Effector memory CD4-positive, alpha-beta T cell (primary cell): Measurements from ENCODE around the gene NFATC2.
A peak's percentile ranks its signal among the peaks of the same experiment; 100 is the strongest.
"Not testable (repeated sequence)": the region's sequence is repeated elsewhere in the genome, so short reads cannot be mapped to it uniquely, and the experiment has no call there.

Source experiments
- DNase-seq, 3 donors: peaks; one replicate each; pipeline ENCODE4 v3.0.0-alpha.2; 2020
- H3K27ac ChIP-seq: 2 replicates; pipeline ENCODE4 v1.7.0; 2013; ENCODE audit warnings: mild to moderate bottlenecking, low read length, moderate library complexity; ENCODE audit not compliant: insufficient read depth, poor library complexity, severe bottlenecking
- H3K27me3 ChIP-seq: replicated peaks from 2 replicates; pipeline ENCODE4 v1.7.0; 2013; ENCODE audit warnings: mild to moderate bottlenecking, low read length; ENCODE audit not compliant: insufficient read depth, control insufficient read depth, poor library complexity, severe bottlenecking
- H3K36me3 ChIP-seq: 2 replicates; pipeline ENCODE4 v1.7.0; 2013; ENCODE audit warnings: mild to moderate bottlenecking, low read length, moderate library complexity; ENCODE audit not compliant: control insufficient read depth, insufficient read depth
- H3K4me1 ChIP-seq: 2 replicates; pipeline ENCODE4 v1.7.0; 2013; ENCODE audit warnings: low read length, mild to moderate bottlenecking; ENCODE audit not compliant: control insufficient read depth, insufficient read depth, poor library complexity, severe bottlenecking
- H3K4me3 ChIP-seq: 2 replicates; pipeline ENCODE4 v1.7.0; 2013; ENCODE audit warnings: low read length, low read depth, mild to moderate bottlenecking; ENCODE audit not compliant: insufficient read depth, poor library complexity, severe bottlenecking
- H3K9me3 ChIP-seq: 2 replicates; pipeline ENCODE4 v1.7.0; 2013; ENCODE audit warnings: mild to moderate bottlenecking, low read length, moderate library complexity; ENCODE audit not compliant: control insufficient read depth

The NFATC2 gene

DNA sequence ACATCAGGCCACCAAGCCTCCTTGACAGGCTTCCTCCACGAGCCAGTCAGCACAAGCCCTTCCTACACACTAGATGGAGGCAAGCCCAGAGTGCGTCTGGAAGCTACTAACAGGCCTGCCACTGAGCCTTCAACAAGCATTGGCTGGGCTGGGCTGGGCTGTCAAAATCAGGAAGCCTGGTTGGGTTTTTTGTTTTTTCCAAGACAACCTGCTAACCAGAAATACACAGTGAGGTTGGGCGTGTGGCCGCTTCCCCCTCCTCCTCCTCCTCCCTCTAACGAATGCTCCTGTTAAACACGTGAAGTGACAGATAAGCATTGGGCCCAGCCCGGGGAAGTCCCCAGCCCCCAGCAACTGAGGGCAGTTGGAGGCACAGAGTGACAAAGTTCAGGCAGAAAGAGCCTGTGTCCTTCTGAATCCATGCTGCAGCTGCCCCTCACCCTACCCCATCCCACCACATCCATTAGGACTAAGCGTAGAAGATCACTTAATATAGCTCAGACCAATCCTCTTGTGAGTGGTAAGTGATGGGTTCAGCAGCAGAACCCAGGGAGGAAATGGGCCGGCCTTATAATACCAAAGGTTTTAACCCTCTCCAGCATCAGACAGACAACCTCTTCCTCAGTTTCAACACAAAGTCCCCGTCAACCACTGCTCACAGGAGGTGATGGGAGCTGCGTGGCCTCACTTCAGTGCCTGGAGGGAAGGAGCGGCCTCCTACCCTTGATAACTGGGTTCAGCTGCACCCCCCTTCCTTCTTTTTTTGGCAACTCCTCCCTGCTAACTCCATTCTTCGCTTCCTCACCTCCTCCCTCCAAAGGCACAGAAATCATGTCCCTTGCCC is 1.1 kb downstream of the NFATC2 start:
- Histone ChIP-seq H3K9me3 (no peaks in the 10 kb centered on the region), H3K4me1 (peaks cover 41% of the 10 kb centered on the region), H3K27ac (peak overlapping the region; percentile 99), H3K27me3 (no peaks in the 10 kb centered on the region), H3K36me3 (no peaks in the 10 kb centered on the region), H3K4me3 (peak overlapping the region; percentile 71)
- peak; percentile 81 to 90 (median 83) for DNase-seq

GRCh38 chr20:51540580-51540979 is 1.9 kb downstream of the NFATC2 start:
- peak overlapping the region; percentile 99 for H3K27ac ChIP-seq
- no peak for DNase-seq
- H3K36me3 ChIP-seq: no peaks in the 10 kb centered on the region
- no peaks in the 10 kb centered on the region for H3K9me3 ChIP-seq
- H3K4me3 ChIP-seq: peak overlapping the region; percentile 71
- H3K27me3 ChIP-seq: no peaks in the 10 kb centered on the region
- H3K4me1 ChIP-seq: peaks cover 44% of the 10 kb centered on the region

DNA sequence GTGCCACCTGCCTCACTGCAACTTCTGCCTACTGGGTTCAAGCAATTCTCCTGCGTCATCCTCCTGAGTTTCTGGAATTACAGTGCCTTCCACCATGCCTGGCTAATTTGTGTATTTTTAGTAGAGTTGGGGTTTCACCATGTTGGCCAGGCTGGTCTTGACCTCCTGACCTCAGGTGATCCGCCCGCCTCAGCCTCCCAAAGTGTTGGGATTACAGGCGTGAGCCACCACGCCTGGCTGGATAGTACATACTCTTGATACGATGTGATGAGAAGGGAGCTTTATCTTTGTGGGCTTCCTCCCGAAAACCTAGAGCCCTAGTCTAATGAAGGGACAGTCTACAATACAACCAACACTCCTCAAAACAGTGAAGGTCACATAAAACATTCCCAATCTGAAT is 2.4 kb downstream of the NFATC2 start:
- not testable (repeated sequence) for H3K27me3 ChIP-seq, DNase-seq, H3K36me3 ChIP-seq, H3K9me3 ChIP-seq
- Histone ChIP-seq H3K27ac (peak overlapping the region; percentile 99), H3K4me3 (peak overlapping the region; percentile 71), H3K4me1 (peaks cover 47% of the 10 kb centered on the region)

- Histone ChIP-seq H3K9me3 (no peaks in the 10 kb centered on the region), H3K4me1 (peaks cover 66% of the 10 kb centered on the region), H3K4me3 (peak overlapping the region; percentile 6), H3K27ac (peak overlapping the region; percentile 6), H3K27me3 (no peaks in the 10 kb centered on the region), H3K36me3 (peaks cover 4% of the 10 kb centered on the region)
- DNase-seq: no peak
Measured at GRCh38 chr20:51536116-51537069, 6.1 kb downstream of the NFATC2 start.

DNA sequence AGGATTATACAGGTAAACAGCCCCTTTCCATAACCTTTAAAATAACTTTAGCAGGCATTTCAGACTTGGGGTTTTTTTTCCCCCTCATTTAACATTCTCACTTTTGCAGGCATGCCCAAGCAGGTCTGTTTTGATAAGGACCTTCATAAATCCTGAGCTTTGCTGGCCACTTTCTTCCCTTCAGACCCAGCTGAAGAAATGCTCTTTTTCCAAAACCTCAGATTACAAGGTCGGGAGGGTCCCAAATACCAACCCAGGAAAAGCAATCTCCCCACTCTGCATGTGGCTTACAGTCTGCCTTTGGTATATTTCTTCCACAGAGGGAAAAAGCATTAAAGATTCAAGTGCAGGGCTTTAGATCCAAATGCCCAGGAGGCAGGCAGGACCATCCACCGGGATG is 6.8 kb downstream of the NFATC2 start:
- no peaks in the 10 kb centered on the region for H3K27me3 ChIP-seq

GRCh38 chr20:51535075-51535386 is 7.5 kb downstream of the NFATC2 start:
- Histone ChIP-seq H3K4me1 (peaks cover 68% of the 10 kb centered on the region), H3K36me3 (peaks cover 4% of the 10 kb centered on the region), H3K27ac (no peak overlapping the region), H3K9me3 (no peaks in the 10 kb centered on the region), H3K4me3 (no peak overlapping the region), H3K27me3 (no peaks in the 10 kb centered on the region)
- no peak for DNase-seq

More for the DNA sequence above, 6.8 kb downstream of the NFATC2 start:
- Histone ChIP-seq H3K9me3 (no peaks in the 10 kb centered on the region), H3K4me1 (peaks cover 68% of the 10 kb centered on the region), H3K4me3 (no peak overlapping the region), H3K27ac (no peak overlapping the region), H3K36me3 (peaks cover 4% of the 10 kb centered on the region)
- no peak for DNase-seq

DNA sequence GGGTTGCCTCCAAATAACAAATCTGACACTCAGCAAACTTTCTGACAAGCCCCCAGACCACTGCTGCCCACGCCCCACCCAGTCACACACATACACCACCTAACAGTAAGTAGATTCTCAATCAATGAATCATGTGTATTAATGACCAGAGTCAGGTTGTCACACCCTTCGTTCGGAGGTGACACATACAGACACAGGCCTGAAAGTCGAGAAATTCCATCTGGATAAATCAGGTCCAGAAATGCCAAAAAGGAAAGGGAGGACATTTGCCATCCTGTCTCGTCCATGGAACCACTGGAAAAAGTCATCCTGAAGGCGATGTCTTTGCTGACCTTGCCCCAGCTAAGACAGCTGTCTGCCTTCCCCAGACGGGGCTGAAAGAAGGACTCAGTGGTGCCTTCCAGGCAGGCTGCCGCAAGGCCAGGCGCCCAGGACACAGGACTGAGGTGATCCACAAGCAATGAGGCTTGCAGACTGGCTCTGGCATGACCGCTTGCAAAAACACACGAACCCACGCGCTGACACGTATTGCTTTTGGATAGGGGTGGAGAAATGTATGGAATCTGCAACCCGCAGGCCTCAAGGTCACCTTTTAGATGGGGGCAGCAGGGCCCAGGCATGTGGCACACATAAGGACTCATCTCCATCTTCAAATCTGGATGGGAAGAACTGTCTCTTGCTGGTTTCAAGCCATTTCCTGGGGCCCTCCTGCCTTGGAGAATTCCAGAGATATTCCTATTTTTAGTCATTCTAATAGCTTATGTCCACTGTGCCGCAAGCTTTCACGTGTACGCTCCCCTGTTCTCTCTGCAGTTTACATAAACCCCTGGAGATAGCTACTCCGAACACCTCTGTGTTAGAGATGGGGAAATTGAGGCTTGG is 9.0 kb downstream of the NFATC2 start:
- Histone ChIP-seq H3K27ac (no peak overlapping the region), H3K36me3 (peaks cover 4% of the 10 kb centered on the region), H3K4me3 (no peak overlapping the region), H3K9me3 (no peaks in the 10 kb centered on the region), H3K27me3 (no peaks in the 10 kb centered on the region), H3K4me1 (peaks cover 72% of the 10 kb centered on the region)
- DNase-seq: no peak

DNA sequence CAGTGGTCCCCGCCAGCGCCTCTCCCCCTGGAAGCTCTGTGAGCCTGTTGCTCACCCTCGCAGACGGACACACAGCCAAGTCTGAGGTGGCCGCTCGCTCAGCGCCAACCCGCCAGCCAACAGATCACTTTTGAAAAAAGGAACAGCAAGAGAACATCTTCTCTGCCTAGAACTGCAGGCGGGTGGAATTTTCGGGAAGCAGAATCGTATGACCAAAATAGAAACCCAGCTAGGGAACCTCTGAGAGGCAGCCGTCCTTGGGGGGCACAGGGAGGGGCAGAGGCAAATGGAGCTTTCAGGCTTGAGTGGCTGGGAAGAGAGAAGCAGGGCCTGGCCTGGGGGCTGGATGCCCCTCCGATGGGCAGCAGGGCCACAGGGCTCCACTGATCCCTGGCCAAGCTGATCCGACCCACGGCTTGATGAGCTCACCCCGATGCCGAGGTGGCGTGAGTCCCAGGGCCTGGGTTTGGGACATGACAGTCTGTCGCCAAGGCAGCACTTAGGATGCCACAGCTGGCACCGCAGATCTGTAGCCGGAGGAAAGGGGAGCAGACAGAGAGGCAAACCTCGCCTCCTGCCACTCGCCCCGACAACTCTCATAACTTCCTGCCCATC is 9.8 kb downstream of the NFATC2 start:
- no peaks in the 10 kb centered on the region for H3K9me3 ChIP-seq
- H3K36me3 ChIP-seq: peaks cover 4% of the 10 kb centered on the region
- H3K4me3 ChIP-seq: no peak overlapping the region
- no peaks in the 10 kb centered on the region for H3K27me3 ChIP-seq
- H3K4me1 ChIP-seq: peaks cover 72% of the 10 kb centered on the region
- peak overlapping the region; percentile 74 for H3K27ac ChIP-seq
- no peak for DNase-seq

DNA sequence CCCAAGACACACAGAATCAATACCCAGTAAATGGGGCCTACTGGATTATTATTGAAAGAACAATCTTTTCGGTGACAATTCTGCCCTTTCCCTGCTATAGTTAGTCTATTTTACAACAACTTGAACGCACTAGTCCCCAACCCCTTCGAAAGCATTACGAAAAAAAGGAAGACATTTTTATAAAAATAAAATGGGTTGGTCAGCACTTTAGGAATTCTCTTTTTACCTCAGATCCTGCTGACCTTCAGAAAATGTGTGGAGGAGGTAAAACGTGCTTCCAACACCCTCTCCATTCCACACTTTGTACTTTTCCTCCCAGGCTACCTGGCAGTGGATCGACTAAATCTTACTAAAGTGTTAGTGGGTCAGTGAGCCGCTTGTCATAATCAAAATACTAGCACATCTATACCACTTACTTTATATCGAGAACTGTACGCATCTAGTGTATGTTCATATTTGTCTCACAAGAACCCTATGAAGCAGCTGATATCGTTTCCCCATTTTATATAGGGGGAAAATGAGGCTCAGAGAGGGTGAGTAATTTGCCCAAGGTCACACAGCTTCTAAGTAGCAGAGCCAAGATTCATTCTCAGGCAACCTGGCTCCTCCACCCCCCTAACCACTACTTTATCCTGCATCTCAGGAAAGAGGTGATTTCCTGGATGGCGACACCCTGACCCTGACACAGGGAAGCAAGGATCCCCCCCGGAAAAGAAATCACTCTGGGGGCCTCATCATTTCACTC is 10.6 kb downstream of the NFATC2 start:
- H3K27ac ChIP-seq: peak overlapping the region; percentile 74
- no peak overlapping the region for H3K4me3 ChIP-seq
- no peak for DNase-seq
- no peaks in the 10 kb centered on the region for H3K27me3 ChIP-seq
- no peaks in the 10 kb centered on the region for H3K9me3 ChIP-seq
- peaks cover 4% of the 10 kb centered on the region for H3K36me3 ChIP-seq
- peaks cover 65% of the 10 kb centered on the region for H3K4me1 ChIP-seq
